ENCODE results near the gene TIMP1. TPM values are rescaled to one million over a fixed set of nuclear protein-coding genes. Genes with fewer than 3 reads are reported as not detected.
A peak's percentile ranks its signal among the peaks of the same experiment; 100 is the strongest.

The TIMP1 gene
- total and polyA plus RNA-seq, 8 donors = 11.5 to 292 (median 105) TPM

- WGBS, 2 donors = 69 to 70% methylated on average over 14 of the region's 14 CpGs
- TF ChIP-seq CTCF (IDR thresholded peaks at IDR 0.05) = no peak
- H3K4me1 ChIP-seq = no peaks in the 10 kb centered on the region
- FAIRE-seq (no peak), DNase-seq (no peak), ATAC-seq (no peak)
- intact Hi-C loops (cut with DNase I) = no loop called here
- H3K9me3 ChIP-seq = no peaks in the 10 kb centered on the region
- H3K4me3 ChIP-seq = no peak within 1 kb of the TSS
- H3K27ac ChIP-seq = no peak within 1 kb of the TSS
- no peaks in the 10 kb centered on the region for H3K27me3 ChIP-seq
- H3K36me3 ChIP-seq = no peaks in the 10 kb centered on the region
Observed at GRCh38 chrX:47629419-47630200, 47.4 kb downstream of the TIMP1 start, which contains the start of gene CFP. CFP (minus strand) TSS chrX:47629930; CDS start chrX:47629844, 86 bp downstream.

GRCh38 chrX:47631676-47632075 lies 49.4 kb downstream of the TIMP1 start:
- DNase-seq (no peak), ATAC-seq (no peak), FAIRE-seq (no peak)
- Histone ChIP-seq H3K9me3 (no peaks in the 10 kb centered on the region), H3K27me3 (no peaks in the 10 kb centered on the region), H3K4me1 (no peaks in the 10 kb centered on the region), H3K27ac (no peak overlapping the region), H3K4me3 (no peak overlapping the region), H3K36me3 (no peaks in the 10 kb centered on the region)
- no peak for TF ChIP-seq CTCF (IDR thresholded peaks at IDR 0.05)
- intact Hi-C loops (cut with DNase I) = no loop called here
- 77 to 86% methylated on average over 5 of the region's 5 CpGs for WGBS, 2 donors

GRCh38 chrX:47632666-47633065 lies 50.4 kb downstream of the TIMP1 start:
- ATAC-seq (peak in 1 of 4 donors; percentile 42), FAIRE-seq (no peak), DNase-seq (no peak)
- H3K4me3 ChIP-seq = no peak overlapping the region
- no peaks in the 10 kb centered on the region for H3K27me3 ChIP-seq
- WGBS, 2 donors = 50 to 51% methylated on average over 4 of the region's 4 CpGs
- TF ChIP-seq CTCF (IDR thresholded peaks at IDR 0.05) = no peak
- intact Hi-C loops (cut with DNase I) = no loop called here
- no peaks in the 10 kb centered on the region for H3K4me1 ChIP-seq
- H3K27ac ChIP-seq = no peak overlapping the region
- H3K36me3 ChIP-seq = no peaks in the 10 kb centered on the region
- H3K9me3 ChIP-seq = no peaks in the 10 kb centered on the region

- intact Hi-C loops (cut with DNase I) = no loop called here
- 64 to 68% methylated on average over 14 of the region's 14 CpGs for WGBS, 2 donors
- FAIRE-seq = no peak
Observed at GRCh38 chrX:47633689-47634590, 51.7 kb downstream of the TIMP1 start.

More at GRCh38 chrX:47633689-47634590, 51.7 kb downstream of the TIMP1 start:
- no peak for TF ChIP-seq CTCF (IDR thresholded peaks at IDR 0.05)
- no peak overlapping the region for H3K4me3 ChIP-seq
- ATAC-seq (no peak), DNase-seq (no peak)
- no peaks in the 10 kb centered on the region for H3K9me3 ChIP-seq
- no peaks in the 10 kb centered on the region for H3K4me1 ChIP-seq
- no peaks in the 10 kb centered on the region for H3K27me3 ChIP-seq
- no peak overlapping the region for H3K27ac ChIP-seq
- H3K36me3 ChIP-seq = no peaks in the 10 kb centered on the region

Data from pancreas (tissue), 10 donors.